H1 (cell line): ENCODE data around the gene ADGRE2. TPM values are rescaled to one million over a fixed set of nuclear protein-coding genes. Genes with fewer than 3 reads are reported as not detected.
"Not testable (repeated sequence)": the region's sequence is repeated elsewhere in the genome, so short reads cannot be mapped to it uniquely, and the experiment has no call there.

Experiments used
- CTCF ChIA-PET: fragments of 300-600 bp; sonication (Branson Sonifier 250); formaldehyde crosslinking; loops from one replicate; lab custom pipeline; 2021; ENCODE audit not compliant: partially characterized antibody; lab: Charles Lee
- POLR2A ChIA-PET: fragments of 300-600 bp; sonication (Branson Sonifier 250); formaldehyde crosslinking; loops from one replicate; lab custom pipeline; 2021; ENCODE audit warnings: inconsistent platforms; ENCODE audit not compliant: partially characterized antibody; lab: Charles Lee
- DNase-seq, 2 experiments: peaks; one replicate each; pipeline versions ENCODE4 v3.0.0 to v3.0.0-alpha.2; 2010 to 2022; ENCODE audit warnings: low spot score in 2 of 2, low read depth in 1 of 2, mixed read lengths in 1 of 2
- FAIRE-seq: peaks from 2 replicates; lab custom pipeline; 2011; peaks lifted over from hg19 to GRCh38; lab: Jason Lieb, UNC
- H2AFZ ChIP-seq: 2 replicates; pipeline ENCODE4 v1.8.1; 2012; ENCODE audit warnings: low read length, inconsistent platforms
- H2AK5ac ChIP-seq: 2 replicates; pipeline ENCODE4 v1.6.1; 2013; ENCODE audit warnings: low read depth, low read length
- H2BK120ac ChIP-seq: replicated peaks from 2 replicates; pipeline ENCODE3; 2013; ENCODE audit warnings: low read depth, low read length, inconsistent platforms
- H2BK12ac ChIP-seq: 2 replicates; pipeline ENCODE4 v1.6.1; 2013; ENCODE audit warnings: low read depth, low read length
- H2BK15ac ChIP-seq: 2 replicates; pipeline ENCODE4 v1.6.1; 2013; ENCODE audit warnings: low read length
- H2BK20ac ChIP-seq: 2 replicates; pipeline ENCODE4 v1.6.1; 2013; ENCODE audit warnings: low read length
- H2BK5ac ChIP-seq: 2 replicates; pipeline ENCODE4 v1.6.1; 2013; ENCODE audit warnings: low read depth, low read length
- H3K14ac ChIP-seq: 2 replicates; pipeline ENCODE4 v1.6.1; 2013; ENCODE audit warnings: inconsistent platforms; ENCODE audit not compliant: insufficient read length
- H3K18ac ChIP-seq: 2 replicates; pipeline ENCODE4 v1.6.1; 2013; ENCODE audit warnings: low read length; ENCODE audit errors: extremely low read depth
- H3K23ac ChIP-seq: 2 replicates; pipeline ENCODE4 v1.6.1; 2013; ENCODE audit warnings: inconsistent platforms; ENCODE audit not compliant: insufficient read length
- H3K23me2 ChIP-seq: 2 replicates; pipeline ENCODE4 v1.6.1; 2013; ENCODE audit warnings: low read depth, low read length
- H3K27ac ChIP-seq: 2 replicates; pipeline ENCODE4 v1.6.1; 2011; ENCODE audit warnings: low read depth, low read length, inconsistent platforms
- H3K27me3 ChIP-seq, 4 experiments: replicated peaks in 1 of 4; 1 replicate in 1 of 4; 2 replicates in 3 of 4; pipeline versions ENCODE4 v1.6.1 to v1.8.1; 2011 to 2013; ENCODE audit warnings: low read length in 3 of 4, mild to moderate bottlenecking in 3 of 4, inconsistent platforms in 2 of 4, mixed read lengths in 2 of 4, moderate library complexity in 1 of 4; ENCODE audit not compliant: control insufficient read depth in 3 of 4, insufficient read depth in 3 of 4; ENCODE audit errors: extremely low read depth in 1 of 4
- H3K36me3 ChIP-seq, 4 experiments: 2 replicates each; pipeline versions ENCODE4 v1.6.1 to v1.8.1; 2011 to 2013; ENCODE audit warnings: mild to moderate bottlenecking in 4 of 4, low read length in 3 of 4, moderate library complexity in 2 of 4, control low read depth in 1 of 4, inconsistent platforms in 1 of 4; ENCODE audit not compliant: insufficient read depth in 4 of 4, control insufficient read depth in 2 of 4
- H3K4ac ChIP-seq: replicated peaks from 2 replicates; pipeline ENCODE3; 2013; ENCODE audit warnings: low read length, low read depth, mixed read lengths, inconsistent platforms; ENCODE audit not compliant: insufficient read length
- H3K4me1 ChIP-seq, 4 experiments: replicated peaks in 1 of 4; 1 replicate in 1 of 4; 2 replicates in 3 of 4; pipeline versions ENCODE4 v1.6.1 to v1.8.1; 2011 to 2013; ENCODE audit warnings: low read length in 3 of 4, inconsistent platforms in 2 of 4, mixed read lengths in 1 of 4; ENCODE audit not compliant: insufficient read depth in 4 of 4, control insufficient read depth in 3 of 4
- H3K4me2 ChIP-seq, 2 experiments: 2 replicates each; pipeline versions ENCODE4 v1.6.1 to v1.8.1; 2011 to 2013; ENCODE audit warnings: low read depth in 2 of 2, low read length in 2 of 2, control low read depth in 1 of 2, inconsistent platforms in 1 of 2, mild to moderate bottlenecking in 1 of 2; ENCODE audit not compliant: insufficient read depth in 1 of 2
- H3K4me3 ChIP-seq, 4 experiments: fragments of 200-600, 300-600 bp in 1 of 4; sonication (generic), shearing (Covaris generic), sonication (Bioruptor Twin) in 1 of 4; 2 replicates each; pipeline versions ENCODE4 v1.5.1 to v1.8.1; 2011 to 2016; ENCODE audit warnings: low read length in 4 of 4, low read depth in 3 of 4, control low read depth in 2 of 4, inconsistent platforms in 2 of 4, mild to moderate bottlenecking in 2 of 4, mixed read lengths in 1 of 4, moderate library complexity in 1 of 4; ENCODE audit not compliant: insufficient read depth in 2 of 4; ENCODE audit errors: extremely low read depth in 1 of 4
- H3K56ac ChIP-seq: replicated peaks from 2 replicates; pipeline ENCODE3; 2013; ENCODE audit warnings: low read depth, mild to moderate bottlenecking, mixed read lengths, low read length, inconsistent platforms; ENCODE audit not compliant: insufficient read length
- H3K79me1 ChIP-seq: 2 replicates; pipeline ENCODE4 v1.6.1; 2013; ENCODE audit warnings: low read depth, low read length, control low read depth
- H3K79me2 ChIP-seq, 2 experiments: 2 replicates each; pipeline versions ENCODE4 v1.6.1 to v1.8.1; 2012 to 2013; ENCODE audit warnings: low read length in 2 of 2, mild to moderate bottlenecking in 2 of 2, inconsistent platforms in 1 of 2; ENCODE audit not compliant: insufficient read depth in 2 of 2, control insufficient read depth in 1 of 2
- H3K9ac ChIP-seq, 4 experiments: replicated peaks in 1 of 4; 1 replicate in 1 of 4; 2 replicates in 3 of 4; pipeline versions ENCODE4 v1.6.1 to v1.8.1; 2011 to 2013; ENCODE audit warnings: low read depth in 3 of 4, low read length in 3 of 4, control low read depth in 2 of 4, mild to moderate bottlenecking in 2 of 4, moderate library complexity in 2 of 4, inconsistent platforms in 1 of 4; ENCODE audit errors: extremely low read depth in 1 of 4
- H3K9me3 ChIP-seq, 2 experiments: 2 replicates each; pipeline versions ENCODE4 v1.6.1 to v1.8.1; 2012 to 2013; ENCODE audit warnings: mild to moderate bottlenecking in 2 of 2, moderate library complexity in 2 of 2, control low read depth in 1 of 2, inconsistent platforms in 1 of 2, low read depth in 1 of 2, low read length in 1 of 2, mixed read lengths in 1 of 2; ENCODE audit not compliant: insufficient read depth in 2 of 2
- H4K20me1 ChIP-seq, 2 experiments: replicated peaks in 1 of 2; 2 replicates each; pipeline versions ENCODE3 to v1.8.1; 2011 to 2013; ENCODE audit warnings: inconsistent platforms in 2 of 2, low read length in 2 of 2, mild to moderate bottlenecking in 1 of 2; ENCODE audit not compliant: insufficient read depth in 2 of 2, control insufficient read depth in 1 of 2
- H4K5ac ChIP-seq: 2 replicates; pipeline ENCODE4 v1.6.1; 2013; ENCODE audit warnings: low read length, low read depth, mixed read lengths, inconsistent platforms; ENCODE audit not compliant: insufficient read length
- H4K8ac ChIP-seq: 2 replicates; pipeline ENCODE4 v1.8.0; 2013; ENCODE audit warnings: mild to moderate bottlenecking, moderate library complexity, low read length, inconsistent platforms; ENCODE audit not compliant: insufficient read depth; ENCODE audit errors: extremely low read depth
- H4K91ac ChIP-seq: replicated peaks from 2 replicates; pipeline ENCODE3; 2013; ENCODE audit warnings: low read length, mixed read lengths, inconsistent platforms; ENCODE audit not compliant: insufficient read length
- E2F6 ChIP-seq: IDR thresholded peaks from 2 replicates; pipeline ENCODE4 v1.6.1; 2012; ENCODE audit warnings: inconsistent platforms
- WGBS, 2 experiments: shearing (Covaris generic) in 1 of 2; methylation state at CpG; one replicate each; pipeline versions ENCODE4 v1.1.6 to v1.1.7; 2013 to 2015; ENCODE audit warnings: low lambda C conversion rate in 2 of 2, mixed read lengths in 2 of 2, inconsistent platforms in 1 of 2, low coverage in 1 of 2, missing lambda C conversion rate in 1 of 2; ENCODE audit not compliant: insufficient replicate concordance in 2 of 2, insufficient coverage in 1 of 2, insufficient read length in 1 of 2; ENCODE audit errors: extremely low coverage in 1 of 2, missing lambda C conversion rate in 1 of 2; 5-methylcytosine and 5-hydroxymethylcytosine counted together
- polyA plus RNA-seq, 7 experiments: library from polyadenylated mRNA; depleted of rRNA in 3 of 7; stranded (reverse) in 5 of 7; unstranded in 2 of 7; fragments of >200 nt in 5 of 7; fragments of 200-250 nt in 2 of 7; gene quantifications; 1 replicate in 5 of 7; 2 replicates in 1 of 7; 4 replicates in 1 of 7; pipeline versions ENCODE4 v1.2.1 to v1.2.3, GENCODE V29; 2011 to 2013; ENCODE audit warnings: missing spikeins in 2 of 7, mixed read lengths in 2 of 7
- total RNA-seq: library from RNA; stranded (reverse); fragmentation: NEBNext Ultra II Directional; extraction: Animal tissue kit (Norgen Biotek cat#: 25700); gene quantifications from 2 replicates; pipeline ENCODE4 v1.2.1, GENCODE V29; 2021

Gene ADGRE2
- total and polyA plus RNA-seq, 2 of the 8 experiments (the other 6 are each of a cell fraction or from before 2014, with no cell fraction given), result 2.0 to 4.5 TPM

- TF ChIP-seq E2F6, result no peak
Observed at GRCh38 chr19:14767466-14767971, 10.8 kb downstream of the ADGRE2 start (continued).

- H3K4me3 ChIP-seq, H3K4me1 ChIP-seq, DNase-seq, H2BK20ac ChIP-seq, H3K9ac ChIP-seq, H3K79me2 ChIP-seq, H2BK5ac ChIP-seq, H3K27me3 ChIP-seq, H3K9me3 ChIP-seq, H3K79me1 ChIP-seq, FAIRE-seq, H3K36me3 ChIP-seq, H2BK120ac ChIP-seq, H2BK12ac ChIP-seq, H3K56ac ChIP-seq, H2BK15ac ChIP-seq, H4K5ac ChIP-seq, H3K4ac ChIP-seq, H3K14ac ChIP-seq, H4K20me1 ChIP-seq, H2AFZ ChIP-seq, H2AK5ac ChIP-seq, H4K8ac ChIP-seq, CTCF ChIA-PET, H3K23ac ChIP-seq, H4K91ac ChIP-seq, H3K27ac ChIP-seq, H3K4me2 ChIP-seq, H3K18ac ChIP-seq, H3K23me2 ChIP-seq: not testable (repeated sequence)
- WGBS, 2 experiments, result 95% methylated on average over 12 of the region's 15 CpGs; no CpG with 5 or more reads in 1 of the 2 experiments
- POLR2A ChIA-PET, result interaction anchor here (1.3 kb wide), 1 partner anchor 9 kb away, joined by 3 read pairs; no protein-coding TSS in a partner anchor
Observed at GRCh38 chr19:14765841-14766240, 12.5 kb downstream of the ADGRE2 start.
